ENCODE results near the gene C10orf90.

DNA sequence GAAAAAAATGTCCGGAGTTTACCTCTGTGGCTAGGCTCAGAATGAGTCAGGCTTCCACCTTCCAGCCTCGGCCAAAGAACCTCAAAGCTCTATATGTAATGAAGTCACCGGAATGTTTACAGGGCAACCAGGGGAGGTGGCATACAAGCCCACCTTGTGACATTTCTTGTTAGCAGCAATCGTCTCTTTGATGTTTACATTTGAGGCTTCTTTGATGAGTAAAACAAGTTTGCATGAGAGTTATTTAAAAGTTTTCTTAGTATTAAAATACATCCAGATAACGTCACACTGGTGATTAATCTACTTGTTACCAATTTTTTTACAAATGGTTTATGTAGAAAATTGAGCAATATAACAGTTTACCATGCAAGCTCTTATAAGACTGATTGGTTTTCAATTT lies 149.1 kb downstream of the C10orf90 start:
- TF ChIP-seq EZH2 (IDR thresholded peaks at IDR 0.05; ENCODE audit: borderline replicate concordance, low read depth, low read length, severe bottlenecking) (no peak), POLR2AphosphoS5 (IDR thresholded peaks at IDR 0.05; ENCODE audit: insufficient read depth, low read depth, low read length) (no peak), CTCF (IDR thresholded peaks at IDR 0.05; ENCODE audit: extremely low read depth in 1 of 2, insufficient read depth in 1 of 2, low read depth in 1 of 2, low read length in 2 of 2) (no peak)
- TF ChIP-seq, protein P1, sequence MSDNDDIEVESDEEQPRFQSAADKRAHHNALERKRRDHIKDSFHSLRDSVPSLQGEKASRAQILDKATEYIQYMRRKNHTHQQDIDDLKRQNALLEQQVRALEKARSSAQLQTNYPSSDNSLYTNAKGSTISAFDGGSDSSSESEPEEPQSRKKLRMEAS (IDR thresholded peaks at IDR 0.05; ENCODE audit: insufficient read depth, insufficient read length) = no peak
